ENCODE data around the gene POC1A.
"Not testable (repeated sequence)": the region's sequence is repeated elsewhere in the genome, so short reads cannot be mapped to it uniquely, and the experiment has no call there.

POC1A gene

GRCh38 chr3:52046902-52047239, 107.4 kb downstream of the POC1A start:
- no peak for DNase-seq (ENCODE audit: low spot score)

- no peak for DNase-seq (ENCODE audit: low spot score)
Observed at GRCh38 chr3:52046186-52046901, 107.9 kb downstream of the POC1A start.

GRCh38 chr3:52044869-52045619, 109.2 kb downstream of the POC1A start:
- peak; percentile 45 for DNase-seq (ENCODE audit: low spot score)

GRCh38 chr3:52043750-52044149, 110.5 kb downstream of the POC1A start:
- DNase-seq (ENCODE audit: low spot score) = no peak

GRCh38 chr3:52043039-52043438, 111.2 kb downstream of the POC1A start:
- DNase-seq (ENCODE audit: low spot score) = not testable (repeated sequence)

GRCh38 chr3:52041118-52041731, 113.0 kb downstream of the POC1A start:
- DNase-seq (ENCODE audit: low spot score) = peak; percentile 16

- DNase-seq (ENCODE audit: low spot score) = no peak
Observed at GRCh38 chr3:52040600-52040999, 113.6 kb downstream of the POC1A start.

GRCh38 chr3:52039846-52040245, 114.4 kb downstream of the POC1A start:
- no peak for DNase-seq (ENCODE audit: low spot score)

- DNase-seq (ENCODE audit: low spot score) = no peak
Observed at GRCh38 chr3:52039426-52039825, 114.8 kb downstream of the POC1A start.

GRCh38 chr3:52038227-52038626, 116.0 kb downstream of the POC1A start:
- DNase-seq (ENCODE audit: low spot score) = no peak

GRCh38 chr3:52037291-52037690, 116.9 kb downstream of the POC1A start:
- DNase-seq (ENCODE audit: low spot score) = no peak

- no peak for DNase-seq (ENCODE audit: low spot score)
Observed at GRCh38 chr3:52036829-52037228, 117.4 kb downstream of the POC1A start.

- no peak for DNase-seq (ENCODE audit: low spot score)
Observed at GRCh38 chr3:52036222-52036694, 118.0 kb downstream of the POC1A start.

- no peak for DNase-seq (ENCODE audit: low spot score)
Observed at GRCh38 chr3:52034651-52035050, 119.6 kb downstream of the POC1A start.

- DNase-seq (ENCODE audit: low spot score) = no peak
Observed at GRCh38 chr3:52034212-52034611, 120.0 kb downstream of the POC1A start.

GRCh38 chr3:52033748-52034147, 120.5 kb downstream of the POC1A start:
- DNase-seq (ENCODE audit: low spot score) = not testable (repeated sequence)

GRCh38 chr3:52032702-52033408, 121.4 kb downstream of the POC1A start:
- no peak for DNase-seq (ENCODE audit: low spot score)

- no peak for DNase-seq (ENCODE audit: low spot score)
Observed at GRCh38 chr3:52031896-52032295, 122.3 kb downstream of the POC1A start.

GRCh38 chr3:52030714-52031310, 123.4 kb downstream of the POC1A start:
- DNase-seq (ENCODE audit: low spot score) = no peak

GRCh38 chr3:52029535-52029934, 124.7 kb downstream of the POC1A start:
- no peak for DNase-seq (ENCODE audit: low spot score)

- no peak for DNase-seq (ENCODE audit: low spot score)
Observed at GRCh38 chr3:52029053-52029452, 125.2 kb downstream of the POC1A start.

GRCh38 chr3:52028572-52028971, 125.7 kb downstream of the POC1A start:
- no peak for DNase-seq (ENCODE audit: low spot score)
